OCI-LY1 (cell line): ENCODE results near the gene SPTB.
A peak's percentile ranks its signal among the peaks of the same experiment; 100 is the strongest.

Experiments
- CTCF ChIP-seq: fragments of 200-600 bp; sonication (generic), shearing (Covaris generic); IDR thresholded peaks from 2 replicates; pipeline ENCODE4 v1.5.1; 2017; ENCODE audit warnings: mild to moderate bottlenecking, antibody characterized with exemption, low read length, moderate library complexity, mixed read lengths
- EZH2 ChIP-seq: fragments of 200-600 bp; sonication (generic), shearing (Covaris generic); IDR thresholded peaks from 2 replicates; pipeline ENCODE4 v1.8.0; 2017; ENCODE audit warnings: borderline replicate concordance, mixed run types, mild to moderate bottlenecking, antibody characterized with exemption, low read length, moderate library complexity, mixed read lengths

- TF ChIP-seq CTCF (0 out of 2 replicates have a peak, but pooled peaks have one; percentile 16), EZH2 (no peak)
Measured at GRCh38 chr14:64763801-64764621, 115.7 kb downstream of the SPTB start.
